H1 (cell line): ENCODE data around the gene SPI1. TPM values are rescaled to one million over a fixed set of nuclear protein-coding genes. Genes with fewer than 3 reads are reported as not detected.

ENCODE experiments used
- CHD1 ChIP-seq: IDR thresholded peaks from 2 replicates; pipeline ENCODE4 v1.6.1; 2012; ENCODE audit warnings: low read depth, low read length, improper control_type of control experiment
- CHD7 ChIP-seq: fragments of 300-600 bp; sonication (generic); IDR thresholded peaks from 2 replicates; pipeline ENCODE4 v1.7.1; 2012; ENCODE audit warnings: low read length, moderate library complexity, mild to moderate bottlenecking, inconsistent platforms; ENCODE audit not compliant: insufficient replicate concordance
- CREB1 ChIP-seq: IDR thresholded peaks from 2 replicates; pipeline ENCODE4 v1.6.1; 2012; ENCODE audit warnings: inconsistent platforms
- KDM5A ChIP-seq: fragments of 200-600 bp; IDR thresholded peaks from 2 replicates; pipeline ENCODE4 v1.7.1; 2012; ENCODE audit warnings: mild to moderate bottlenecking, low read length, inconsistent platforms, mixed read lengths
- MAFK ChIP-seq: IDR thresholded peaks from 2 replicates; pipeline ENCODE4 v1.6.1; 2012; ENCODE audit warnings: low read depth, mild to moderate bottlenecking, improper control_type of control experiment, low read length
- NANOG ChIP-seq: IDR thresholded peaks from 2 replicates; pipeline ENCODE4 v1.6.1; 2011; ENCODE audit warnings: low read length, low read depth, mild to moderate bottlenecking, inconsistent platforms; ENCODE audit not compliant: insufficient read depth, poor library complexity, severe bottlenecking
- SAP30 ChIP-seq: fragments of 300-600 bp; sonication (generic); IDR thresholded peaks from 2 replicates; pipeline ENCODE4 v1.7.1; 2012; ENCODE audit warnings: low read length, moderate library complexity, mild to moderate bottlenecking, inconsistent platforms; ENCODE audit not compliant: insufficient read depth, insufficient replicate concordance
- SIX5 ChIP-seq: IDR thresholded peaks from 2 replicates; pipeline ENCODE4 v1.6.1; 2011; ENCODE audit warnings: mild to moderate bottlenecking, low read depth, low read length
- SP2 ChIP-seq: IDR thresholded peaks from 2 replicates; pipeline ENCODE4 v1.6.1; 2012; ENCODE audit warnings: mild to moderate bottlenecking, low read length, inconsistent platforms
- TAF1 ChIP-seq: IDR thresholded peaks from 2 replicates; pipeline ENCODE4 v1.6.1; 2011; ENCODE audit warnings: mild to moderate bottlenecking, low read depth, low read length
- polyA plus RNA-seq, 7 experiments: library from polyadenylated mRNA; depleted of rRNA in 3 of 7; stranded (reverse) in 5 of 7; unstranded in 2 of 7; fragments of >200 nt in 5 of 7; fragments of 200-250 nt in 2 of 7; gene quantifications; 1 replicate in 5 of 7; 2 replicates in 1 of 7; 4 replicates in 1 of 7; pipeline versions ENCODE4 v1.2.1 to v1.2.3, GENCODE V29; 2011 to 2013; ENCODE audit warnings: missing spikeins in 2 of 7, mixed read lengths in 2 of 7
- total RNA-seq: library from RNA; stranded (reverse); fragmentation: NEBNext Ultra II Directional; extraction: Animal tissue kit (Norgen Biotek cat#: 25700); gene quantifications from 2 replicates; pipeline ENCODE4 v1.2.1, GENCODE V29; 2021

SPI1 gene
- total and polyA plus RNA-seq, 2 of the 8 experiments (the other 6 are each of a cell fraction or from before 2014, with no cell fraction given), result 0.12 TPM; not detected in 1

DNA sequence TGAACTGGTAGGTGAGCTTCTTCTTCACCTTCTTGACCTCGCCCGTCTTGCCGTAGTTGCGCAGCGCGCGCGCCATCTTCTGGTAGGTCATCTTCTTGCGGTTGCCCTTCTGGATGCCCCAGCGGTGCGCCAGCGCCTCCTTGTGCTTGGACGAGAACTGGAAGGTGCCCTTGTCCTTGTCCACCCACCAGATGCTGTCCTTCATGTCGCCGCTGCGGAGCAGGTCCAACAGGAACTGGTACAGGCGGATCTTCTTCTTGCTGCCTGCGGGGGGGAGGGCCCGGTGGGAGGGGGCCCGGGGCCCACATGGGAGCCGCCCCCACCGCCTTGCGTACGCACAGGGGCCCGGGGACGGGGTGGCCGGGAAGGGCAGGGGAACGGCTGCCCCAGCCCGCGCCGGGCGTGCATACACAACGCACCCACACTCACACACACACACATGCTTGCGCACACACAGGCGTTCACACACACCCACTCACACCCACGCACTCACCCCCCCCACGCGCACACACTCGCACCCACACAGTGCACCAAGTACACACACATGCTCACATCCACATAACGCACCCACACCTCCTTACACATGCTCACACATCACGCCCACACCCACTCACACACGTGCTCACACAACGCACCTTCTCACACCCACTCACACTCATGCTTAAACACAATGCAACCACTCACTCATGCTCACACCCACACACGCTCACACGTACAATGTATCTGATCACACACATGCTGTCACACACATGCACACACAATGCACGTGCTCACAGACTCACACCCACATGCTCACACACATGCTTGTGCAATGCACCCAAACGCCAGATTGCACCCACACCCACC is 22.8 kb downstream of the SPI1 start (continued):
- no peak for TF ChIP-seq CHD7
- TF ChIP-seq CHD1, result no peak
- no peak for TF ChIP-seq KDM5A
- TF ChIP-seq TAF1, result peak; percentile 44; the same call in 1 of the 2 replicates
- TF ChIP-seq SIX5, result no peak
- TF ChIP-seq SP2, result no peak
- no peak for TF ChIP-seq MAFK
- TF ChIP-seq CREB1, result peak; percentile 68; the same call in 1 of the 2 replicates
- TF ChIP-seq SAP30, result no peak
- peak; percentile 45 for TF ChIP-seq NANOG
